NCI-H1048 (cell line): ENCODE data around the gene RBKS.

Experiments used
- DNase-seq: peaks from one replicate; lab custom pipeline; 2025; lab: John Stamatoyannopoulos, UW

RBKS gene

DNA sequence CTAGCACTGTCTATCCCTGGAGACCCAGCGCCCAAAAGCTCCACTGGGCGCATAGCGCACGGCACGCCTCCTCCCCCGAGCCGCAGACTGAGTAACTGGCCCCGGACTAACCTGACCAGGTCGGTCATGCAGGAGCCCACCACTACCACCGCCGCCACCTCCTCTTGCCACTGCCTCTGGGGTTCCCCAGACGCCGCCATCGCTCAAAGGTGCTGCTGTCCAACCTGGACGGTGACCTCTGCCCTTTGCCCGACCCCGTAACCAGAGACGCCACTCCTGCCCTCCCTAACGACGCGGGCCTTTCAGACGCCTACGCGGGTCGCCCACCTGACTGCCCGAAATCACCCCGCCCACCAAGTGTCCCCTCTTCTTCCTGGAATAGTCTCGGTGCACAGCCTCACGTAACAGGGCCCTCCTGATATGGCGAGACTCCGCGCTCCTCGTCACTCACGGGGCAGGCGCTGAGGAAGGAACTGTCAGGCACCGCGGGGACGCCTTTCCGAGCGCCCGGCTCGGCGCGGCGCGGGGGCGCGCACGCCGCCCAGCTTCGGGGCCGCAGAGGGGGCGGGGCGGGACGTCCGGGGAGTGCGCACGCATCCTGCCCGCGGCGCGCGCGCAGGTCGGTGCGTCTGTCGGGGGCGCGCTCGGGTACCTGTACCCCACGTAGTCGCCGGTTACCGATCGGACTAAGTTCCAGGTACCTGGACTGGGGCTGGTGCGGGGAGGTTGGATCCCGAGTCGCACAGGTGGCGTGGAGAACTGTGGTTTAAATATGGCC is at the start of gene RBKS, which contains the start of gene BABAM2:
Gene RBKS, minus strand, starts transcription at position 242 of the 778 bp plus-strand sequence. Its CDS starts 42 bp downstream, at position 200.
Gene BABAM2, plus strand, starts transcription at position 584 of the 778 bp plus-strand sequence. CDS start 3,828 bp downstream, outside the sequence.
- DNase-seq: peak; percentile 64

DNA sequence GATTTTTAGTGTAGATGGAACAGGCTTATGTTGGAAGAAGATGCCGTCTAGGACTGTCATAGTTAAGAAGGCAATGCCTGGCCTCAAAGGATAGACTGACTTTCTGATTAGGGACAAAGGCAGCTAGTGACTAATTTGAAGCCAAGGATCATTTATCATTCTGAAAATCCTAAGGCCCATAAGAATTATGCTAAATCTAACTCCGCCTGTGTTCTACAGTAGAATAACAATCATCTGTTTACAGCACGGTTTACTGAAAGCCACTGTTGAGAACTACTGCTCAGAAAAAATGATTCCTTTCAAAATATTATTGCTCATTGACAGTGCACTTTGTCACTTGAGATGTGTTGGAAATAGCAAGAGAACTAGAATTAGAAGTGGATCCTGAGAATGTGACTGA is 44.8 kb upstream of the RBKS start:
- DNase-seq: no peak

GRCh38 chr2:27932396-27932795 is 42.2 kb upstream of the RBKS start:
- no peak for DNase-seq

DNA sequence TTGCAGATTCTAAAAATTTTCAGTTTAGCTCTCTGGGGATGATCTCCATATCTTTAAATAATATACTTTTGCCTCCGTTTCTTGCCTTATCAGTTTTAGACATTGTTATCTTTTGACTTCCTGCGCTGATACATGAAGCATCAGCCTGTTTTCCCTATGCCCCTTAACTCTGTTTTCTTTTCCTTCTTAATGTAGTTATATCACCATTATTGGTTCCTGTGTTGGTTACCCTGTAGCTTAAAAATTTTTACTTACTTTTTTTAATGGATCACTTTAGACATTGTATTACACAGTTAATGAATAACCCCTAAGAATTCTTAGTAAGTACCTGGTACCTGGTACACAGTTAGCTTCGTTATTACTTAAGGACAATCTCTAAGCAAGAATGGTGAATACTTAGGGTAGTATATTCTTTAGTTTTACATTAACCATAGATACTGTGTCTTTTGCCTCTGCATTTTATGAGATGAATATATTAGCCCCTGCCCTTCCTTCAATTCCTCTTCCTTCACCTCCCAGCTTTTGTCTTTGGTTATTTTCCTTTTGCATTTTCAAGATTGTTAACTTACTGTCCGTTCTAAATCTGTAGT is 41.3 kb upstream of the RBKS start:
- no peak for DNase-seq

DNA sequence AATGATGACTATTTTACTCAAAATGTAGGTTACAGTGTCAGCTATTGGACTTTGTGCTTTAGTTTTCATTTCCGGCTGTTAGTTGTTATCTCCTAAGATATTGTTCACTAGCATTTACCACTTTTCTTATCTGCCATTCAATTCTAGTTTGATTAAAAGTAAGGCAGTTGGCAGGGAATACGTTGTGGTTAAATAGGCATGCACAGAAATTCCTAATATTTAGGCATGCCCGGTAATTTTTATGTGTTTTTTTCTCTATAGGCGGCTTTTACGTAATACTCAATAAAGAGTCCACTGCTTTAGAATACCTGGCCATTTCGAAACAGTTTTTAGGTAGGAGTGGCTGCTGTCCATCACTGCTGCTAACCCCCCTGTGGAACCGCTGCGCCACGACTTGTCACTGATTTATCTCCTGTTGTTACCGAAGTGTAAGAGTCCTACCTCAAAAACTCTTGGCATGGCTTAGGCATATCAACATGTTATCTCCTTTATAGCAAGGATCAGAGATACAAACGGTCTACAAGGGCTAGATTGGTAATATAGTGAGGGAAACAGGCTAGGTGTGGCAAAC is 39.8 kb upstream of the RBKS start:
- DNase-seq: no peak

- DNase-seq: no peak
These were observed 35.7 kb upstream of the RBKS start for GRCh38 chr2:27925766-27926472.

- DNase-seq: no peak
These were observed 32.7 kb upstream of the RBKS start for GRCh38 chr2:27922842-27923241.

GRCh38 chr2:27921880-27922547 is 31.8 kb upstream of the RBKS start:
- DNase-seq: no peak

GRCh38 chr2:27921424-27921823 is 31.2 kb upstream of the RBKS start:
- DNase-seq: no peak

DNA sequence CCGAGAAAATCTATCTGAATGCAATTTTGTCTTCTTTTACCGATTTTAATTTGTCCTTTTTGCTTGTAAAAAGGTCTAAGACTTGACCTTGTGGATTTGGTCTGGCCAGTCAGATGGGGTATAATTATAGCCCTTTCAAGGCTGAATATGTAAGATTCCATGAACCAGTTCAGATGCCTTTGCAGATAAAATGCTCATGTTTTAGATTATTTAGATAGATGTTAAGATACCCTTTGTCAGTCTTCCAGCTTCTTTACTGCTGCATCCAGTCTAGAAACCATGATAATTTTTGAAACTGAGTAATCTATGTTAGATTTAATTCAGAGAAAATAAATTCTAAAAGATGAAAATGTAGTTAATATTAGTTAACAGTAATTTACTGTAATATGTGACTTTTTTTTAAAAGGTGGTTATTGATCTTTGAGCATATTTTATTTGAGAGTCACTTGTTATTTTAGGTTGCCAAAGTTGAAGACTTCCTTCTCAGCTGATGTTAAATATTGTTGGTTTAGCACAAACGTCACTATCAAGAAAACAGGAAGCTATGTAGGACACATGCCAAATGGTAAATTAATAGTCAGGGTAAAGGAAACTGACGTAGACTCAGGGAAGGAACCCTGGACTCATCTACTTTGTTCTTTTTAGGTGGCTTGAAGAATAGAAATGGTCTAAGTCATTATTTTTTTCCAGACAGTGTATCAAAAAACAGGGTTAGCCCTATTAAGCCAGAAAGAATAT is 30.1 kb upstream of the RBKS start:
- no peak for DNase-seq

- DNase-seq: no peak
These were observed 26.3 kb upstream of the RBKS start for GRCh38 chr2:27916293-27916995.

GRCh38 chr2:27915874-27916273 is 25.7 kb upstream of the RBKS start:
- DNase-seq: peak; percentile 37

DNA sequence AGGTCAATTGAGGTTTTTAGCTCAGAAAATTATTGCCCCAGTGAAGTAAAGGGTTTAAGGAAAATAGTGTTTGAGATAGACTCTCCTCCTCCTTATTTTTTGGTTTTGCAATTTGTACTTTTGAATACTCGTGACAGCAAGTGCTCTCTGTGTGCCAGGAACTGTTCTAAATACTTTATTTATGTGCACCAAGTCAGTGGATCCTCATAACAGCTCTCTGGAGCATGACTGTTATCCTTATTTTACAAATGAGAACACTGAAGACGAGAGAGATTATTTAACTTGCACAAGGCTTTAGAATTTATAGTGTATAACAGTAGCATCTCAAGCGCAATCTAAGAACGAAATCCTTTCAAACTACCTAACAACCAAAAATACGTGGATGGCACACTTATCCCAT is 25.0 kb upstream of the RBKS start:
- no peak for DNase-seq

GRCh38 chr2:27914805-27915175 is 24.6 kb upstream of the RBKS start:
- DNase-seq: no peak

GRCh38 chr2:27914041-27914804 is 24.0 kb upstream of the RBKS start:
- no peak for DNase-seq

DNA sequence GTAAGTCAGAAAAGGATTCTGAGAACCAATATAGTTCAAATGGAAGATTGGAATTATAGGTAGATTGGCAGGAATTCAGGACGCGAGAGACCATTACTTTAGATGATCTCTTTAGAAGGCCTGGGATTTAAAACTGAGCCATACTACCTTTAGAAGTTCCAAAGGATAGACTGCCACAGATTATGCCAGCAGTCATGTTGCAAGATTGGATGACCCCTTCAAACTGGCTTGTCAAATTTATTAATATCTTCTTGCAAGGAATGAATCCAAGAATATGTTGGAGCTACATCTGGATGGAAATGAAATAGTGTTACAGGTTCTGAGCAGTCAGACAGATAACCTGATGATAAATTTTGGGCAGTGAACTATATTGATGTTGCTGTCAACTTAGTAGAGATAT is 22.3 kb upstream of the RBKS start:
- no peak for DNase-seq

GRCh38 chr2:27911458-27912210 is 21.4 kb upstream of the RBKS start:
- no peak for DNase-seq

DNA sequence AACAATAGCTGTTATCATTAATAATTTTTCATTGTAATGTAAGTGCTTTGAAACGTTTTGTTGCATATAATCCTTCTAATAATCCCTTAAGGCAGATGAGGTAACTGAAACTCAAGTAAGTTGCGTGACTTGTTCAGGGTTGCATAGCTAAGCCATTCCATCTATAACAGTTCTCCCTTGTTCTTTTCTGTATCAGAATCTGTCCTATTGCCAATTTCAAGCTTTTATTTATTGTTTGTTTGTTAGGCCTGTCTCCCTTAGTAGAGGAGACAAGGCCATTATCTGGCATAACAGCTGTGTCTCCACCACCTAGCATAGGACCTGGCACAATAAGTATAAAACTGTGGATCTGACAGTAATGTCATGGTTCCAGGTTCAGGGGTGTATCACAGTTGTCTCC is 19.7 kb upstream of the RBKS start:
- DNase-seq: no peak

- no peak for DNase-seq
These were observed 17.4 kb upstream of the RBKS start for GRCh38 chr2:27907547-27907946.
